Tibial nerve (tissue), 4 donors: ENCODE data around the gene HADH.

ENCODE experiments used
- EP300 ChIP-seq, 2 donors: sonication (generic); formaldehyde crosslinking; IDR thresholded peaks; one replicate each; pipeline ENCODE4 v1.6.1; 2017; ENCODE audit warnings: antibody characterized with exemption in 2 of 2, mild to moderate bottlenecking in 1 of 2
- TF ChIP-seq, protein P1 (sequence below), 5 experiments: fragments of 200-600 bp in 3 of 5; fragments of 450-650 bp in 2 of 5; sonication (generic) in 3 of 5; IDR thresholded peaks; one replicate each; pipeline ENCODE4 v1.5.1; 2016 to 2019; ENCODE audit warnings: antibody characterized with exemption in 5 of 5, mild to moderate bottlenecking in 3 of 5, moderate library complexity in 2 of 5

- TF ChIP-seq EP300 (IDR thresholded peaks at IDR 0.05), result no peak
- TF ChIP-seq, protein P1, sequence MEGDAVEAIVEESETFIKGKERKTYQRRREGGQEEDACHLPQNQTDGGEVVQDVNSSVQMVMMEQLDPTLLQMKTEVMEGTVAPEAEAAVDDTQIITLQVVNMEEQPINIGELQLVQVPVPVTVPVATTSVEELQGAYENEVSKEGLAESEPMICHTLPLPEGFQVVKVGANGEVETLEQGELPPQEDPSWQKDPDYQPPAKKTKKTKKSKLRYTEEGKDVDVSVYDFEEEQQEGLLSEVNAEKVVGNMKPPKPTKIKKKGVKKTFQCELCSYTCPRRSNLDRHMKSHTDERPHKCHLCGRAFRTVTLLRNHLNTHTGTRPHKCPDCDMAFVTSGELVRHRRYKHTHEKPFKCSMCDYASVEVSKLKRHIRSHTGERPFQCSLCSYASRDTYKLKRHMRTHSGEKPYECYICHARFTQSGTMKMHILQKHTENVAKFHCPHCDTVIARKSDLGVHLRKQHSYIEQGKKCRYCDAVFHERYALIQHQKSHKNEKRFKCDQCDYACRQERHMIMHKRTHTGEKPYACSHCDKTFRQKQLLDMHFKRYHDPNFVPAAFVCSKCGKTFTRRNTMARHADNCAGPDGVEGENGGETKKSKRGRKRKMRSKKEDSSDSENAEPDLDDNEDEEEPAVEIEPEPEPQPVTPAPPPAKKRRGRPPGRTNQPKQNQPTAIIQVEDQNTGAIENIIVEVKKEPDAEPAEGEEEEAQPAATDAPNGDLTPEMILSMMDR (IDR thresholded peaks at IDR 0.05), result no peak
Observed at GRCh38 chr4:108051343-108051742, 61.7 kb downstream of the HADH start.
